Measurements from ENCODE around the gene WSB1.
"Not testable (repeated sequence)": the region's sequence is repeated elsewhere in the genome, so short reads cannot be mapped to it uniquely, and the experiment has no call there.

Gene WSB1

DNA sequence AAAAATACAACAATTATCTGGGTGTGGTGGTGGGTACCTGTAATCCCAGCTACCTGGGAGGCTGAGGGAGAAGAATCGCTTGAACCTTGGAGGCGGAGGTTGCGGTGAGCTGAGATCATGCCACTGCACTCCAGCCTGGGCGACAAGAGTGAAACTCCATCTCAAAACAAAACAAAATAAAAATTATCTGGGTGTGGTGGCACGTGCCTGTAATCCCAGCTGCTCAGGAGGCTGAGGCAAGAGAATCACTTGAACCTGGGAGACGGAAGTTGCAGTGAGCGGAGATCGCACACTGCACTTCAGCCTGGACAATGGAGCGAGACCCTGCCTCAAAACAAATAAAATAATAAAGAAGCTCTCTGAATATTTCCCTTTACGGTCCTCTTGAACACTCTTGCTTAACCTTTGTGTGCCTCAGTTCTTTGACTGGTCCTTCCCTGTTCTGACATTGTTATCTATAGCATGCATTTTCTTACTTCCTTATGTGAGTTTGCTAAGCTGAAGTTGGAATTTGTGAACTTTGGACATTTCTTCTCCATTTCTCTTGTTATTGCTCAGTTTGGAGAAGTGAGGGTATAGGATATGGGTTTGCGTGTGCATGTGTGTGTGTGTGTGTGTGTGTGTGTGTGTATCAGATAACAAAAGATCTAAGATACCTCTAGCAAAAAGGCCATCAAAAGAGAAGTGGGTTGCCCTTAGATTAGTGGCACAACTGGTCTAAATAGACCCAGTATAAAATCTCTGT is 29.7 kb upstream of the WSB1 start:
- Histone ChIP-seq H3K27me3 (ENCODE audit: insufficient read depth, low read length) (no peaks in the 10 kb centered on the region), H3K4me3 (ENCODE audit: low read length) (no peak overlapping the region), H2AFZ (ENCODE audit: low read depth, low read length) (no peak overlapping the region), H3K36me3 (ENCODE audit: insufficient read depth, low read length) (no peaks in the 10 kb centered on the region), H3K4me1 (ENCODE audit: insufficient read depth, low read length) (no peaks in the 10 kb centered on the region), H3K9me3 (ENCODE audit: low read length) (no peaks in the 10 kb centered on the region)

GRCh38 chr17:27265333-27265732 is 28.6 kb upstream of the WSB1 start:
- Histone ChIP-seq H3K9me3 (ENCODE audit: low read length) (no peaks in the 10 kb centered on the region), H3K36me3 (ENCODE audit: insufficient read depth, low read length) (no peaks in the 10 kb centered on the region), H3K27me3 (ENCODE audit: insufficient read depth, low read length) (no peaks in the 10 kb centered on the region), H3K4me1 (ENCODE audit: insufficient read depth, low read length) (no peaks in the 10 kb centered on the region), H2AFZ (ENCODE audit: low read depth, low read length) (no peak overlapping the region), H3K4me3 (ENCODE audit: low read length) (no peak overlapping the region)

- H3K27me3 ChIP-seq (ENCODE audit: insufficient read depth, low read length) = no peaks in the 10 kb centered on the region
- no peaks in the 10 kb centered on the region for H3K9me3 ChIP-seq (ENCODE audit: low read length)
- H3K36me3 ChIP-seq (ENCODE audit: insufficient read depth, low read length) = no peaks in the 10 kb centered on the region
- no peak overlapping the region for H2AFZ ChIP-seq (ENCODE audit: low read depth, low read length)
- no peak overlapping the region for H3K4me3 ChIP-seq (ENCODE audit: low read length)
- H3K4me1 ChIP-seq (ENCODE audit: insufficient read depth, low read length) = no peaks in the 10 kb centered on the region
Measured at GRCh38 chr17:27266228-27266627, 27.7 kb upstream of the WSB1 start.

DNA sequence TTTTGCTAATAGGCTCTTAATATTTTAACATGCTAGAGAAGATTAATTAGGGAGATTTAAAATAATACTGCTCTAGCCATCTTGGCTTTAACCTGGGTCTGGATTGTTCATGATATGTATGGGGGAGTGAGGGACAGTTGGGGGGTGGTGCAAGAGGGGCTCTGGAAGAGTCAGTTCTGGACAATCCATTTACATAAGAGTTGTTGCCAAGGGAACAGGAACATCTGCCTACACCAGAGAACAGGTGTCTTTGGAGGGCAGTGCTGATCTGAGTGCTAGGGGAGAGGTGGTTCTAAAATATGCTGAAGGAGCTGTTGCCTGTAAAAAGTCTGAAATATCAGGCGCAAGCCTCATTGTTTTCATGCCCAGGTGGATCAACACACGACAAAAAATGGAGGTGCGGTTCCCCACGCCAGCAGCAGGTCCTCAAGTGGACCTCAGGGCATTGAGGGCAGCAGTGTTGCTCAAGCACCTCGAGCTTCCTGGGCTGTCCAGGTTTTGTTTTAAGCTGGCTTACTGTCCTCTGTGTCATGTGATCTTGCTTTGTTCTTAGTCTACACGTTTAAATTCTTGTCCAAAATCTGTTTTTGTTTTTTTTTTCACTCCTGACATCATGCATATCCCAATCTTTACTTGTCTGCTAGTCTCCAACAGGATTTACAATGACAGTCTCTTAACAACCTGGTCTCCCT is 25.4 kb upstream of the WSB1 start:
- no peaks in the 10 kb centered on the region for H3K36me3 ChIP-seq (ENCODE audit: insufficient read depth, low read length)

GRCh38 chr17:27269201-27269600 is 24.7 kb upstream of the WSB1 start:
- Histone ChIP-seq H2AFZ (ENCODE audit: low read depth, low read length) (no peak overlapping the region), H3K36me3 (ENCODE audit: insufficient read depth, low read length) (no peaks in the 10 kb centered on the region), H3K27me3 (ENCODE audit: insufficient read depth, low read length) (no peaks in the 10 kb centered on the region), H3K4me3 (ENCODE audit: low read length) (no peak overlapping the region), H3K4me1 (ENCODE audit: insufficient read depth, low read length) (no peaks in the 10 kb centered on the region), H3K9me3 (ENCODE audit: low read length) (no peaks in the 10 kb centered on the region)

More for the DNA sequence above, 25.4 kb upstream of the WSB1 start:
- H3K9me3 ChIP-seq (ENCODE audit: low read length) = no peaks in the 10 kb centered on the region
- H3K27me3 ChIP-seq (ENCODE audit: insufficient read depth, low read length) = no peaks in the 10 kb centered on the region
- no peak overlapping the region for H3K4me3 ChIP-seq (ENCODE audit: low read length)
- no peaks in the 10 kb centered on the region for H3K4me1 ChIP-seq (ENCODE audit: insufficient read depth, low read length)
- no peak overlapping the region for H2AFZ ChIP-seq (ENCODE audit: low read depth, low read length)

DNA sequence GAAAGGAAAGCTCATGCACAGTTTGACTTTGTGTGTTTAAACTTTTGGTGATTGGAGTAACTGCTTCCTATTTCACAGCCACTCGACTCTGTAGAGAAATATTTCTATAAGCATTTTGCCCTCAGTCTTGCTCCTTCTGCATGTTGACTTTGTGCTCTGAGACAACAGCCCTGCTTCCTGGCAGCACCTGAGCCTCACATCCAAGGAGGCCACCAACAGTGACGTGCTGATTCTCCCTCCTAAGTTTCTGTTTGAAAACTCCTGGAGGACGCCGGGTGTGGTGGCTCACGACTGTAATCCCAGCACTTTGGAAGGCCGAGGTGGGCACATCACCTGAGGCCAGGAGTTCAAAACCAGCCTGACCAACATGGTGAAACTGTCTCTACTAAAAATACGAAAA is 23.9 kb upstream of the WSB1 start:
- no peaks in the 10 kb centered on the region for H3K4me1 ChIP-seq (ENCODE audit: insufficient read depth, low read length)
- no peaks in the 10 kb centered on the region for H3K9me3 ChIP-seq (ENCODE audit: low read length)
- no peaks in the 10 kb centered on the region for H3K27me3 ChIP-seq (ENCODE audit: insufficient read depth, low read length)
- H3K36me3 ChIP-seq (ENCODE audit: insufficient read depth, low read length) = no peaks in the 10 kb centered on the region
- H3K4me3 ChIP-seq (ENCODE audit: low read length) = no peak overlapping the region
- no peak overlapping the region for H2AFZ ChIP-seq (ENCODE audit: low read depth, low read length)

- H3K4me3 ChIP-seq (ENCODE audit: low read length) = no peak overlapping the region
- H2AFZ ChIP-seq (ENCODE audit: low read depth, low read length) = peak overlapping the region; percentile 13
- no peaks in the 10 kb centered on the region for H3K36me3 ChIP-seq (ENCODE audit: insufficient read depth, low read length)
- H3K27me3 ChIP-seq (ENCODE audit: insufficient read depth, low read length) = no peaks in the 10 kb centered on the region
- no peaks in the 10 kb centered on the region for H3K9me3 ChIP-seq (ENCODE audit: low read length)
- no peaks in the 10 kb centered on the region for H3K4me1 ChIP-seq (ENCODE audit: insufficient read depth, low read length)
Measured at GRCh38 chr17:27276653-27277156, 17.2 kb upstream of the WSB1 start.

DNA sequence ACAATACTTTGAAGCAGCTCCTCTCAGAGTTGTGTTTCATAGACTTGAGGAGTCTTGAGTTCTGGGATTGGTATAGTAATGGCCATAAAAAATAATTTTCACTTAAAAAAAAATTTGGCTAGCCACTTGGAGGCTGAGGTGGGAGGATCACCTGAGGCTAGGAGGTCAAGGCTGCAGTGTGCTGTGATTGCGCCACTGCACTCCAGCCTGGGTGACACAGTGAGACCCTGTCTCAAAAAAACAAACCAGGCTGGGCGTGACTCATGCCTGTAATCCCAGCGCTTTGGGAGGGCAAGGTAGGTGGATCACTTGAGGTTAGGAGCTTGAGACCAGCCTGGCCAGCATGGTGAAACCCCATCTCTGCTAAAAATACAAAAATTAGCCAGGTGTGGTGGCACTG is 14.8 kb upstream of the WSB1 start:
- H2AFZ ChIP-seq (ENCODE audit: low read depth, low read length); H3K9me3 ChIP-seq (ENCODE audit: low read length); H3K4me3 ChIP-seq (ENCODE audit: low read length); H3K4me1 ChIP-seq (ENCODE audit: insufficient read depth, low read length); H3K36me3 ChIP-seq (ENCODE audit: insufficient read depth, low read length); H3K27me3 ChIP-seq (ENCODE audit: insufficient read depth, low read length): not testable (repeated sequence)

GRCh38 chr17:27280527-27280926 is 13.4 kb upstream of the WSB1 start:
- H3K9me3 ChIP-seq (ENCODE audit: low read length) = no peaks in the 10 kb centered on the region
- no peaks in the 10 kb centered on the region for H3K36me3 ChIP-seq (ENCODE audit: insufficient read depth, low read length)
- peaks cover 1% of the 10 kb centered on the region for H3K27me3 ChIP-seq (ENCODE audit: insufficient read depth, low read length)
- H2AFZ ChIP-seq (ENCODE audit: low read depth, low read length) = no peak overlapping the region
- no peak overlapping the region for H3K4me3 ChIP-seq (ENCODE audit: low read length)
- H3K4me1 ChIP-seq (ENCODE audit: insufficient read depth, low read length) = no peaks in the 10 kb centered on the region

- Histone ChIP-seq H3K36me3 (ENCODE audit: insufficient read depth, low read length) (no peaks in the 10 kb centered on the region), H3K27me3 (ENCODE audit: insufficient read depth, low read length) (peaks cover 2% of the 10 kb centered on the region), H3K4me3 (ENCODE audit: low read length) (no peak overlapping the region), H3K4me1 (ENCODE audit: insufficient read depth, low read length) (no peaks in the 10 kb centered on the region), H2AFZ (ENCODE audit: low read depth, low read length) (no peak overlapping the region), H3K9me3 (ENCODE audit: low read length) (no peaks in the 10 kb centered on the region)
Measured at GRCh38 chr17:27281438-27281837, 12.5 kb upstream of the WSB1 start.

DNA sequence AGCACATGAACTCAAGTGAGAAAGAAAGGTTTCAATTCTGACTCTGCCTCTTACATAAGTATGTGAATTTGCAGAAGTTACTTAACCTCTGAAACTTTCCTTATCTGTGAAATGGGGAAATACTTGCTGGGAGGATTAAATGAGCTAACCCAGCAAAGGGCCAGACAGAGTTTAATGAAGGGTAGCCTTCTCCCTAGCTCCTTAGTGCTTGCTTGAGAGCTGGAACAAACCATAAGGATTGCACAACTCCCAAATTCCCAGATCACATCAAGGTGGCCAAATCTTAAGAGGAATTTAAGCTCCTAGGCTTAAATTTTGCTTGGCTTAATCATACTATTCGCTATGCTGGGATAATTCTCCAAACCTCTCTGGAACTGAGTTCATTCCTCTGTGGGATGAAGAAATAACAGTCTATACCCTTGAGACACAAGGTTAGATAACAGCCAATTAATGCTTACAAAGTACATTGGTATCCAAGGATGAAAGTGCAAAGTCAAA is 11.8 kb upstream of the WSB1 start:
- Histone ChIP-seq H3K4me1 (ENCODE audit: insufficient read depth, low read length) (no peaks in the 10 kb centered on the region), H3K9me3 (ENCODE audit: low read length) (no peaks in the 10 kb centered on the region), H3K36me3 (ENCODE audit: insufficient read depth, low read length) (no peaks in the 10 kb centered on the region), H2AFZ (ENCODE audit: low read depth, low read length) (no peak overlapping the region), H3K27me3 (ENCODE audit: insufficient read depth, low read length) (peaks cover 2% of the 10 kb centered on the region), H3K4me3 (ENCODE audit: low read length) (no peak overlapping the region)

DNA sequence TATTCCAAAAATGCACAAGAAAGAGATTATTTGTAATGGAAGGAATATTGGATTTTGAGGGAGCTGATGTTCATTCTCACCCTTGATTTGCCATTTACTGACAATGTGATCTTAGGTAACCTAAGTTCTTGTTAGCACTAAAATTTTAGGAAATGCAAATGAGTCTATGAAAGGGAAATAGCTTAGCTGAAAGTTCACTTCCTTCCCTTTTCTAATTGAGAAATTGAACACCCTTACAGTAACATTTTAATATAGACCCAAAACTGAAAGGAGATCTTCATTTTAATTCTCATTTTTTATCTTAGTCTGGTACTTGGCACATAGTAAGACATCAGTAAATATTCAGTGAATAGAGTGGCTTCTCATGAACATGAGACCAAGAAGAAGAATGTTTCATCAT is 10.9 kb upstream of the WSB1 start:
- Histone ChIP-seq H3K36me3 (ENCODE audit: insufficient read depth, low read length) (no peaks in the 10 kb centered on the region), H3K4me1 (ENCODE audit: insufficient read depth, low read length) (no peaks in the 10 kb centered on the region), H2AFZ (ENCODE audit: low read depth, low read length) (no peak overlapping the region), H3K9me3 (ENCODE audit: low read length) (no peaks in the 10 kb centered on the region), H3K4me3 (ENCODE audit: low read length) (no peak overlapping the region), H3K27me3 (ENCODE audit: insufficient read depth, low read length) (peaks cover 2% of the 10 kb centered on the region)

GRCh38 chr17:27283751-27284150 is 10.2 kb upstream of the WSB1 start:
- Histone ChIP-seq H2AFZ (ENCODE audit: low read depth, low read length) (no peak overlapping the region), H3K36me3 (ENCODE audit: insufficient read depth, low read length) (no peaks in the 10 kb centered on the region), H3K9me3 (ENCODE audit: low read length) (no peaks in the 10 kb centered on the region), H3K27me3 (ENCODE audit: insufficient read depth, low read length) (peaks cover 2% of the 10 kb centered on the region), H3K4me1 (ENCODE audit: insufficient read depth, low read length) (no peaks in the 10 kb centered on the region), H3K4me3 (ENCODE audit: low read length) (no peak overlapping the region)
